ENCODE results near the gene TDRD6. TPM values are rescaled to one million over a fixed set of nuclear protein-coding genes. Genes with fewer than 3 reads are reported as not detected.

Gene TDRD6
- total and polyA plus RNA-seq, 4 donors: 0.44 to 3.8 (median 2.3) TPM

DNA sequence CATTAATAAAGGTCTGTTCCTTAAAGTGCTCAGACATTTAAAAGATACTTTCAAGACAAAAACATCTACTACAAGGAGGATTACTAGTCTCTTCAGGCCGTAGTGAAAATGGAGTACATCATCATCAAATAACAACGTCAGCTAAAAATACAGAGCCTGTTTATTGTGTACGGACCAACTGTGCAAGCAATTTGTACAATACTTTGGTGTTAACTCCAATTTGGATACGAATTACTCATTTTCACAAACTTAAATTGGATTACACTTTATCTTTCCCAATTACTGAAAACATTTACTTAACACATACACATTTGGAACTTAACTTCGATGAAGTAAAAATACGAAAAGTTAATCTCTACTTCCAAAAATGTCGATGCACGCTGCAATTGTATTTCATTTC lies 35.9 kb upstream of the TDRD6 start:
- H3K9me3 ChIP-seq (ENCODE audit: control insufficient read depth, insufficient read depth, low read length): no peaks in the 10 kb centered on the region
- H3K4me1 ChIP-seq (ENCODE audit: control insufficient read depth, insufficient read depth, low read length): no peaks in the 10 kb centered on the region
- H3K27me3 ChIP-seq (ENCODE audit: control insufficient read depth, insufficient read depth, low read length): no peaks in the 10 kb centered on the region
- peaks cover 4% of the 10 kb centered on the region for H3K36me3 ChIP-seq (ENCODE audit: control insufficient read depth, insufficient read depth, low read length)
- H3K4me3 ChIP-seq (ENCODE audit: low read depth, low read length): peak overlapping the region; percentile 87
- DNase-seq (ENCODE audit: low read depth in 4 of 6, low spot score in 6 of 6): peak in 1 of 6 donors; percentile 9
- H3K27ac ChIP-seq (ENCODE audit: low read depth, low read length): no peak overlapping the region
- WGBS (ENCODE audit: insufficient coverage): no CpG with 5 or more reads among the region's 8 CpGs

DNA sequence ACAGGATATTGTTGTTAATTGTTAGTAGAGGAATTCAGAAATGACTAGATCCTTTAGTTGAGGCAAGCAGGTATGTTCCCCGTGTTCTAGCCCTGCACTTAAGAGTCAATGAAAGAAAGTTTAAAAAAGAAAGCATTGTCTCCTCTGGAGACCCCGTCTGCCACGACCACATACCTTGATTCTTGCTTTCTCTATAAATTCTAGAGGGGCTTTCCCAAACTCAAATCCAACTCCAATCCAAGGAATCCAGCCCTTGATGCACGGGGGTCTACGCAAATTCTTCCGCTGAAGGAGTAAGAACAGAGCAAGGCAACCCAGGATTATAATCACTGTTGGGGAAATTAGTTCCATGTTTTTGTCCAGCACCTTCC lies 35.5 kb upstream of the TDRD6 start:
- WGBS (ENCODE audit: insufficient coverage): 0% methylated on average over 4 of the region's 6 CpGs
- Histone ChIP-seq H3K4me3 (ENCODE audit: low read depth, low read length) (peak overlapping the region; percentile 87), H3K9me3 (ENCODE audit: control insufficient read depth, insufficient read depth, low read length) (no peaks in the 10 kb centered on the region), H3K27ac (ENCODE audit: low read depth, low read length) (peak overlapping the region; percentile 54), H3K4me1 (ENCODE audit: control insufficient read depth, insufficient read depth, low read length) (no peaks in the 10 kb centered on the region), H3K27me3 (ENCODE audit: control insufficient read depth, insufficient read depth, low read length) (no peaks in the 10 kb centered on the region), H3K36me3 (ENCODE audit: control insufficient read depth, insufficient read depth, low read length) (peaks cover 8% of the 10 kb centered on the region)
- DNase-seq (ENCODE audit: low read depth in 4 of 6, low spot score in 6 of 6): peak in 1 of 6 donors; percentile 5

DNA sequence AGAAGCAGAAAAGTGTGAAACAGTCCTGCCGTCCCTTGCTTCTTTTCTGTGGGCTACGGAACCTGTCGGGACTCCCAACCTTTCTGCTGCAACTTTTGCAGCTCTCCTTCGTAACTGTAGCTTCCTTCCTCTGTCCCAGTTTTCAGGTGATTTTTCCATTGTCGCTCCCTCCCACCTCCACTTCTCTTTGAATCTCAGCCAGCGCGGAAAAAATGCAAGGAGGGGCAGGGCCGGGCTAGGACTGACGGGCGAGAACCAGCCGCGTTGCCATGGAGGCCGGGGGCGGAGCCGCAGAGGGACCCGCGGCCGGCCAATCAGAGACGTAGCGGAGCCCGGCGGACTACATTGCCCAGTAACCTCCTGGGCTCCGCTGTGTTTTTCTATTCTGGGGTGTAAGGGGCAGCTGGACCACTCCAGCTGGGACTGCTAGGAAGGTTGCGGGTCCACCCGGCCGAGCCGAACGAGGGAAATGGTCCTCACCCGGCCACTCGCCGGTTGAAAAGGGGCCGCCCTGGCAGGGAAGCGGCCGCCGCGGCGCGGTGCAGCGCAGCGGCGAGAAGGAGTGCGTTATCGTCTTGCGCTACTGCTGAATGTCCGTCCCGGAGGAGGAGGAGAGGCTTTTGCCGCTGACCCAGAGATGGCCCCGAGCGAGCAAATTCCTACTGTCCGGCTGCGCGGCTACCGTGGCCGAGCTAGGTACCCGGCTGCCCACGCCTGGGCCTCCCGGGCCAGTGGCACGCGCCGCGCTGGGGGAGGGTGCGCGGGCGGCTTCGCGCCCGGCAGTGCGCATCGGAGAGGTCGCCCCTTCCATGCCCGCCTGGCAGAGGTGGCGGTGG lies 34.9 kb upstream of the TDRD6 start, which contains the start of the genes CYP39A1 and SLC25A27:
CYP39A1 (minus strand) TSS at position 216 of the 836 bp plus-strand sequence. CDS start 236 bp downstream, outside the sequence.
SLC25A27 (plus strand) TSS at position 373 of the 836 bp plus-strand sequence; CDS start at position 591, 218 bp downstream.
- peak; percentile 83 to 98 (median 88) for DNase-seq (ENCODE audit: low read depth in 4 of 6, low spot score in 6 of 6)
- peaks cover 8% of the 10 kb centered on the region for H3K36me3 ChIP-seq (ENCODE audit: control insufficient read depth, insufficient read depth, low read length)
- H3K9me3 ChIP-seq (ENCODE audit: control insufficient read depth, insufficient read depth, low read length): no peaks in the 10 kb centered on the region
- H3K4me3 ChIP-seq (ENCODE audit: low read depth, low read length): peak within 1 kb of the TSS; percentile 87
- H3K4me1 ChIP-seq (ENCODE audit: control insufficient read depth, insufficient read depth, low read length): no peaks in the 10 kb centered on the region
- no peaks in the 10 kb centered on the region for H3K27me3 ChIP-seq (ENCODE audit: control insufficient read depth, insufficient read depth, low read length)
- peak within 1 kb of the TSS; percentile 85 for H3K27ac ChIP-seq (ENCODE audit: low read depth, low read length)
- 0% methylated on average over 69 of the region's 72 CpGs for WGBS (ENCODE audit: insufficient coverage)

DNA sequence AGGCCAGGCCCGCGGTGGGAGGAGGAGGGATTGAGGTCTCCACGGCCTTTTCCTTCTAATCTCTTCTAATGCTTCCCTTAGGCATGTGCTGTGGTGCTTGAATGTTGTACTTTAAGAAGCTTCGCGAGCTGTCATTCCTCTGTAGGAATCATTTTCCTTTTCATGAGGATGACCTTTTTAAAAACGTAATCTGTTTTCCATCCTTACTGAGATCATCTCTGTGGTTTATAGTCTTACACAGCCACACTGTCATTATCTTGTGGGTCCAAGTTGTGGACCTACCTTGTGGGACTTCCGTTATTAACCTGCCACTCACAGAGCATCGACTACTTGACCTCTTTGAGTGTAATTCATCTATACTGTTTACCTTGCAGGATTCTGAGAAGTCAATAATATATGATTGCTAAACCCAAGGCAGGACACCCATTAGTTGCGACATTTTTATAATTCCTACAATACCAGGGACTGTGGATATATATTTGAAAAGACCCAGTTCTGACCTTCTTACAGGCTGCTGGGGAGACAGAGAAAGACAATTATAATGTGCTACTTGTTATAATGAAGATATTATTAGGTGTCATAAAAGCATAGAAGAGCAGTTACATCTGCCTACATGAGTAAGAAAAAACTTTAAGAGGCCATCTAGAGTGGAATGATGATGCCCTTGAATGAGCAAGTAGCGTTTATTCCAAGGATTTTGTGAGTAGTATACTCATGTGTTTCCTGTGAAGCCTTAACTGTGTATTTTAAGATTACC lies 34.1 kb upstream of the TDRD6 start:
- no peaks in the 10 kb centered on the region for H3K9me3 ChIP-seq (ENCODE audit: control insufficient read depth, insufficient read depth, low read length)
- H3K36me3 ChIP-seq (ENCODE audit: control insufficient read depth, insufficient read depth, low read length): peaks cover 8% of the 10 kb centered on the region
- peak overlapping the region; percentile 87 for H3K4me3 ChIP-seq (ENCODE audit: low read depth, low read length)
- no peaks in the 10 kb centered on the region for H3K27me3 ChIP-seq (ENCODE audit: control insufficient read depth, insufficient read depth, low read length)
- WGBS (ENCODE audit: insufficient coverage): 0% methylated on average over 1 of the region's 10 CpGs
- no peak overlapping the region for H3K27ac ChIP-seq (ENCODE audit: low read depth, low read length)
- no peaks in the 10 kb centered on the region for H3K4me1 ChIP-seq (ENCODE audit: control insufficient read depth, insufficient read depth, low read length)
- peak in 1 of 6 donors; percentile 5 for DNase-seq (ENCODE audit: low read depth in 4 of 6, low spot score in 6 of 6)

DNA sequence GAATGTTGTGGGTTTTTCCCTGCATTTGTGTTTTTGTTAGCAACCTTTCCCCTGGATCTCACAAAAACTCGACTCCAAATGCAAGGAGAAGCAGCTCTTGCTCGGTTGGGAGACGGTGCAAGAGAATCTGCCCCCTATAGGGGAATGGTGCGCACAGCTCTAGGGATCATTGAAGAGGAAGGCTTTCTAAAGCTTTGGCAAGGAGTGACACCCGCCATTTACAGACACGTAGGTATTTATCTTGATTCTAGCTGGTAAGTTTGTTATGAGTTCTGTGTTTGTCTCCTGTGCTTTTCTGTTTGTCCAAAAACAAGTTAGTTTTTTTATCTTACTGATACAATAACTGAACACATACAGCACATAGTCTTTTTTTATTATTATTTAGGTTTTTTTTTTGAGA lies 31.9 kb upstream of the TDRD6 start:
- WGBS (ENCODE audit: insufficient coverage): 35% methylated on average over 2 of the region's 6 CpGs
- DNase-seq (ENCODE audit: low read depth in 4 of 6, low spot score in 6 of 6): peak in 2 of 6 donors; percentile 23 to 32
- Histone ChIP-seq H3K4me1 (ENCODE audit: control insufficient read depth, insufficient read depth, low read length) (no peaks in the 10 kb centered on the region), H3K27ac (ENCODE audit: low read depth, low read length) (no peak overlapping the region), H3K36me3 (ENCODE audit: control insufficient read depth, insufficient read depth, low read length) (peaks cover 8% of the 10 kb centered on the region), H3K27me3 (ENCODE audit: control insufficient read depth, insufficient read depth, low read length) (no peaks in the 10 kb centered on the region), H3K4me3 (ENCODE audit: low read depth, low read length) (no peak overlapping the region), H3K9me3 (ENCODE audit: control insufficient read depth, insufficient read depth, low read length) (no peaks in the 10 kb centered on the region)

DNA sequence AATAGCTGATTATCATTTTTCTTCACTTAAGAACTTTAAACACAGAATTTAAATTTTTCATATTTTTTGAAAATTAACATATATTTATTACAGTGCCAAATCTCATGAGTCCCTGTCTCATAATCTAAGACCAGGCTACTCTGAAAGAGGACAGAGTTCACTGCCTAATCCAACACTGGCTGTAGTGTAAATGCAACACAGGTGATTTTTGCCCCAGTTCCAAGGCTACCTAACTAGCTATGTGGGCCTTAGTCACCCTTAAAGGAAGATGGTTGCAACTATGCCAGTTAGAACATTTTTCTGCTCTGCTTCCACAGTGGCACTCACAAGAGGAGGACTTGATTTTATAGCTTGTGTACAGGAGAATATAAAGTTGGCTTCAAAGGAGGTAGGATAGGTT lies 30.0 kb upstream of the TDRD6 start:
- Histone ChIP-seq H3K27me3 (ENCODE audit: control insufficient read depth, insufficient read depth, low read length) (no peaks in the 10 kb centered on the region), H3K4me1 (ENCODE audit: control insufficient read depth, insufficient read depth, low read length) (no peaks in the 10 kb centered on the region), H3K9me3 (ENCODE audit: control insufficient read depth, insufficient read depth, low read length) (no peaks in the 10 kb centered on the region), H3K36me3 (ENCODE audit: control insufficient read depth, insufficient read depth, low read length) (peaks cover 8% of the 10 kb centered on the region), H3K27ac (ENCODE audit: low read depth, low read length) (no peak overlapping the region), H3K4me3 (ENCODE audit: low read depth, low read length) (no peak overlapping the region)
- no peak for DNase-seq (ENCODE audit: low read depth in 4 of 6, low spot score in 6 of 6)

DNA sequence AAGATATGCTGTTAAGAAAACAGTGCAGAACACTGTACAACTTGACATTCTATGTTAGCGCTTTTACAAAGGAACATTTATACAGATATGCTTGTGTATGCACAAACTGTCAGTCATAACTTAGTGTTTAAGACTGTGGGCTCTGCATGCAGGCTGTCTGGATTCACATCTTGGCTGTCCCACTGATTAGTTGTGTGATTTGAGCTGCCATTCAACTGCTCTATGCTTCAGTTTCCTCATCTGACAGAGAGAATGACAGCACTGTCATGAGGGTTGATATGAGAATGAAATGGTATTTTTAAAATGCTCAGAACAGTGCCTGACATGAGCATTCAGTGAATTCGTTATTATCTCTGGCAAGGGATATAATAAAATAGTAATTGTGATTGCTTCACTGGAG lies 26.2 kb upstream of the TDRD6 start:
- no peaks in the 10 kb centered on the region for H3K4me1 ChIP-seq (ENCODE audit: control insufficient read depth, insufficient read depth, low read length)
- no CpG with 5 or more reads among the region's 2 CpGs for WGBS (ENCODE audit: insufficient coverage)
- DNase-seq (ENCODE audit: low read depth in 4 of 6, low spot score in 6 of 6): peak in 1 of 6 donors; percentile 26

DNA sequence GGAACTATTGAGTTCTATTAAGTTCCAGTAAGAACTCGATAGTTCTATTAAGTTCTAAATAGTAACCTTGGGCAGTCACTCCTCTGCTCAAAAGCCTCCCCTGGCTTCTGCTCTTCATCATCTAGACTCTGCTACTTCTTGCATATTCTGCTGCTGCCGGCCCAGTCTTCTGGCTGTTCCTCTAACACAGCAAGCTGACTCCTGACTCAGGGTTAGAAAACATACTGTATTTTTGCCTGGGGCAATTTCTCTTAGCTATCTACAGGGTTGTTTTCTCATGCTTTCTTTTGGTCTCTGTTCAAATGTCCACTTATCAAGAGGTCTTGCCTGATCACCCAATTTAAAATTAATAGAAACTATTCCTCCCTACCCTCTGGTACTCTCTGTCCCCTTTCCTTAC lies 20.3 kb upstream of the TDRD6 start:
- 100% methylated on average over 1 of the region's 2 CpGs for WGBS (ENCODE audit: insufficient coverage)
- Histone ChIP-seq H3K36me3 (ENCODE audit: control insufficient read depth, insufficient read depth, low read length) (peaks cover 5% of the 10 kb centered on the region), H3K4me3 (ENCODE audit: low read depth, low read length) (no peak overlapping the region)

More for the DNA sequence above, 26.2 kb upstream of the TDRD6 start:
- Histone ChIP-seq H3K27ac (ENCODE audit: low read depth, low read length) (no peak overlapping the region), H3K9me3 (ENCODE audit: control insufficient read depth, insufficient read depth, low read length) (no peaks in the 10 kb centered on the region), H3K4me3 (ENCODE audit: low read depth, low read length) (no peak overlapping the region), H3K36me3 (ENCODE audit: control insufficient read depth, insufficient read depth, low read length) (peaks cover 8% of the 10 kb centered on the region), H3K27me3 (ENCODE audit: control insufficient read depth, insufficient read depth, low read length) (no peaks in the 10 kb centered on the region)

DNA sequence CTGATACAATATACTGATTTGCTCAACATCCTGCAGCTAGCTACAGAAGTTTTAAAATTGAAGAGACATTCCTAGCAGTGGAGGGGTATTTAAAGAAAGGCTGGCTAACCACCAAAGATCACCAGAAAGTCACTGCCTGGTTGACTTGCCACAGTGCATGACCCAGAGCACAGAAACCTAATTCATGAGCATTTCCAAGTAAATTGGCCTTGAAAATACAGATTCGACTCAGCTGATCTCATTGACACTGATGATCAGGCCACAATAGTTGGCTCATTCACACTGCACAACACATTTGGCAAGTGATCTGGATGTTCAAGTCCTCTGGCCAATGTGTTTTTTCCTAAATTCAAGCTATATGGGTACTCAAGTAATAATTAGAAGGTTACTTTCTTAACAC lies 13.3 kb upstream of the TDRD6 start:
- H3K27me3 ChIP-seq (ENCODE audit: control insufficient read depth, insufficient read depth, low read length): no peaks in the 10 kb centered on the region
- H3K27ac ChIP-seq (ENCODE audit: low read depth, low read length): no peak overlapping the region
- H3K36me3 ChIP-seq (ENCODE audit: control insufficient read depth, insufficient read depth, low read length): peaks cover 2% of the 10 kb centered on the region
- WGBS (ENCODE audit: insufficient coverage): 45% methylated on average over 1 of the region's 1 CpG
- no peak for DNase-seq (ENCODE audit: low read depth in 4 of 6, low spot score in 6 of 6)
- no peaks in the 10 kb centered on the region for H3K9me3 ChIP-seq (ENCODE audit: control insufficient read depth, insufficient read depth, low read length)
- no peaks in the 10 kb centered on the region for H3K4me1 ChIP-seq (ENCODE audit: control insufficient read depth, insufficient read depth, low read length)
- H3K4me3 ChIP-seq (ENCODE audit: low read depth, low read length): no peak overlapping the region

More for the DNA sequence above, 20.3 kb upstream of the TDRD6 start:
- Histone ChIP-seq H3K4me1 (ENCODE audit: control insufficient read depth, insufficient read depth, low read length) (no peaks in the 10 kb centered on the region), H3K9me3 (ENCODE audit: control insufficient read depth, insufficient read depth, low read length) (no peaks in the 10 kb centered on the region), H3K27ac (ENCODE audit: low read depth, low read length) (no peak overlapping the region), H3K27me3 (ENCODE audit: control insufficient read depth, insufficient read depth, low read length) (no peaks in the 10 kb centered on the region)
- DNase-seq (ENCODE audit: low read depth in 4 of 6, low spot score in 6 of 6): no peak
